ENCODE data around the gene FANCD2.

- TF ChIP-seq CTCF (IDR thresholded peaks at IDR 0.05) (no peak), POLR2A (IDR thresholded peaks at IDR 0.05) (no peak)
Measured at GRCh38 chr3:10021856-10022775, 4.1 kb upstream of the FANCD2 start.

Data from Peyer's patch (tissue), 4 donors.